HUES64 (cell line): ENCODE measurements around the gene SP140.

Source experiments
- H3K27ac ChIP-seq: 2 replicates; pipeline ENCODE4 v1.7.0; 2013; ENCODE audit warnings: low read depth, low read length, inconsistent platforms
- H3K27me3 ChIP-seq: 2 replicates; pipeline ENCODE4 v1.6.1; 2013; ENCODE audit warnings: mild to moderate bottlenecking, low read length; ENCODE audit not compliant: insufficient read depth
- H3K36me3 ChIP-seq: 2 replicates; pipeline ENCODE4 v1.6.1; 2013; ENCODE audit warnings: mild to moderate bottlenecking, low read length; ENCODE audit not compliant: insufficient read depth
- H3K4me1 ChIP-seq: 2 replicates; pipeline ENCODE4 v1.6.1; 2013; ENCODE audit warnings: mild to moderate bottlenecking, low read length, moderate library complexity; ENCODE audit not compliant: insufficient read depth
- H3K4me3 ChIP-seq: 2 replicates; pipeline ENCODE4 v1.5.1; 2013; ENCODE audit warnings: mild to moderate bottlenecking, low read length, moderate library complexity
- H3K9ac ChIP-seq: 2 replicates; pipeline ENCODE4 v1.6.1; 2013; ENCODE audit warnings: mild to moderate bottlenecking, low read depth, low read length
- H3K9me3 ChIP-seq: 2 replicates; pipeline ENCODE4 v1.6.1; 2013; ENCODE audit warnings: low read depth, low read length; ENCODE audit not compliant: insufficient read depth
- WGBS: fragments of 150-250, 120-280 bp; methylation state at CpG from one replicate; pipeline ENCODE4 v1.1.7; 2013; ENCODE audit warnings: missing lambda C conversion rate; 5-methylcytosine and 5-hydroxymethylcytosine counted together

The SP140 gene

DNA sequence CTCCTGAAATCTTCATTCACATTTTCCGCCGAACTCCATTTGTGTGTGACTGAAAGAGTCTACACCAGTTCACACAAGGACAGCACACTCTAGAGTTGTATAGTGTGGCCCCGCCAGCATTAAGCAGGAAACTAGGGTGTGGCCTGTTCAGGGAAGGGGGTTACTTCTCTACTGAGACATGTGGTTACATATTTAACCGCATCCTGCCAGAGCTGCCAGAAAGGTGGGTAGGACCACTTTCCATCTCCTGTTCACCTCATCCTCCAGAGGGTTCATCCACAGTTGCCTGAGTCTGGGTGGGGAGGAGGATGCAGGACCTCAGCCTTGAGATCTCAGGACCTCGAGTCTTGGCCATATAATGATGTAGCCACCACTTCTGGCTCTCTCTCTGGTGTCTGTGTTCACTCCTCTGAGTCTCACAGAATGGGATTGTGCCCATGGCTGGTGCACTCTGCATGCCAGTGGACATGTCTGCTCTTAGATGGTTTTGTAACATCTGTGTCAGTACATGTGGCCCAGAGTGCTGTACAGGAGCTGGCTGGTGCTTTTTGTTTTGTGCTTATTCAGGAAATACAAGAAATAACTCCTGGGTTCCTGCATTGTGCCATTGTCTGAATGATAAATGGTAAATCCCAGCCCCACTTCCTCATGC lies 93.8 kb downstream of the SP140 start:
- no peaks in the 10 kb centered on the region for H3K27me3 ChIP-seq
- no peaks in the 10 kb centered on the region for H3K36me3 ChIP-seq
- H3K4me1 ChIP-seq: no peaks in the 10 kb centered on the region
- H3K9me3 ChIP-seq: peaks cover 25% of the 10 kb centered on the region
- no peak overlapping the region for H3K27ac ChIP-seq
- WGBS: 96% methylated on average over 5 of the region's 5 CpGs
- no peak overlapping the region for H3K4me3 ChIP-seq
- H3K9ac ChIP-seq: no peak overlapping the region

GRCh38 chr2:230321031-230321430 lies 95.5 kb downstream of the SP140 start:
- H3K9me3 ChIP-seq: peaks cover 25% of the 10 kb centered on the region
- H3K27ac ChIP-seq: no peak overlapping the region
- H3K36me3 ChIP-seq: no peaks in the 10 kb centered on the region
- H3K4me1 ChIP-seq: no peaks in the 10 kb centered on the region
- 92% methylated on average over 2 of the region's 2 CpGs for WGBS
- no peak overlapping the region for H3K9ac ChIP-seq
- no peak overlapping the region for H3K4me3 ChIP-seq
- H3K27me3 ChIP-seq: no peaks in the 10 kb centered on the region

- peaks cover 25% of the 10 kb centered on the region for H3K9me3 ChIP-seq
- H3K4me3 ChIP-seq: no peak overlapping the region
- 97% methylated on average over 11 of the region's 12 CpGs for WGBS
- H3K27ac ChIP-seq: no peak overlapping the region
- H3K27me3 ChIP-seq: no peaks in the 10 kb centered on the region
- no peak overlapping the region for H3K9ac ChIP-seq
- H3K4me1 ChIP-seq: no peaks in the 10 kb centered on the region
- H3K36me3 ChIP-seq: no peaks in the 10 kb centered on the region
Observed at GRCh38 chr2:230322561-230323384, 97.2 kb downstream of the SP140 start.

GRCh38 chr2:230323385-230324106 lies 98.0 kb downstream of the SP140 start:
- Histone ChIP-seq H3K27me3 (no peaks in the 10 kb centered on the region), H3K9me3 (peaks cover 25% of the 10 kb centered on the region), H3K27ac (no peak overlapping the region), H3K4me1 (no peaks in the 10 kb centered on the region), H3K9ac (no peak overlapping the region), H3K36me3 (no peaks in the 10 kb centered on the region), H3K4me3 (no peak overlapping the region)
- WGBS: 91% methylated on average over 18 of the region's 18 CpGs

DNA sequence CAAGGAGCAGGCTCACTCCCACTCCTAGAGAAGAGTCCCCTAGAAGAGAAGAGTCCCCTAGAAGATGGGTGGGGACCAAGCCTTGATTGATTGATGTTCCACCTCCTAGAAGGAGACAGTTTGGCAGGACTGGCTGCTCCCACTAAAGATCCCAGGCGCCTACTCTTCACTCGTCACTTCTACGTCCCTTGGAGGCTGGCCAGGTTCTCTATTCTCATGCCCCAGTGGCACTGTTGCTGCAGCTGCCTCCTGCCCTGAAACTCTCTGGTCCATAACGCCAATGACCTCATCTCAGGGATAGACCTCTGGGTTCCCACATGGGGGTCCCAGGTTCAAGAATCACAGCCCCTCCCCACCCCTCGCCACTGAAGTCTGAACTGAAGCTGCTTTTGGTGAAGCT lies 99.0 kb downstream of the SP140 start:
- 93% methylated on average over 5 of the region's 5 CpGs for WGBS
- no peaks in the 10 kb centered on the region for H3K4me1 ChIP-seq
- no peak overlapping the region for H3K9ac ChIP-seq
- H3K27ac ChIP-seq: no peak overlapping the region
- H3K9me3 ChIP-seq: peaks cover 25% of the 10 kb centered on the region
- no peaks in the 10 kb centered on the region for H3K27me3 ChIP-seq
- H3K36me3 ChIP-seq: no peaks in the 10 kb centered on the region
- H3K4me3 ChIP-seq: no peak overlapping the region

DNA sequence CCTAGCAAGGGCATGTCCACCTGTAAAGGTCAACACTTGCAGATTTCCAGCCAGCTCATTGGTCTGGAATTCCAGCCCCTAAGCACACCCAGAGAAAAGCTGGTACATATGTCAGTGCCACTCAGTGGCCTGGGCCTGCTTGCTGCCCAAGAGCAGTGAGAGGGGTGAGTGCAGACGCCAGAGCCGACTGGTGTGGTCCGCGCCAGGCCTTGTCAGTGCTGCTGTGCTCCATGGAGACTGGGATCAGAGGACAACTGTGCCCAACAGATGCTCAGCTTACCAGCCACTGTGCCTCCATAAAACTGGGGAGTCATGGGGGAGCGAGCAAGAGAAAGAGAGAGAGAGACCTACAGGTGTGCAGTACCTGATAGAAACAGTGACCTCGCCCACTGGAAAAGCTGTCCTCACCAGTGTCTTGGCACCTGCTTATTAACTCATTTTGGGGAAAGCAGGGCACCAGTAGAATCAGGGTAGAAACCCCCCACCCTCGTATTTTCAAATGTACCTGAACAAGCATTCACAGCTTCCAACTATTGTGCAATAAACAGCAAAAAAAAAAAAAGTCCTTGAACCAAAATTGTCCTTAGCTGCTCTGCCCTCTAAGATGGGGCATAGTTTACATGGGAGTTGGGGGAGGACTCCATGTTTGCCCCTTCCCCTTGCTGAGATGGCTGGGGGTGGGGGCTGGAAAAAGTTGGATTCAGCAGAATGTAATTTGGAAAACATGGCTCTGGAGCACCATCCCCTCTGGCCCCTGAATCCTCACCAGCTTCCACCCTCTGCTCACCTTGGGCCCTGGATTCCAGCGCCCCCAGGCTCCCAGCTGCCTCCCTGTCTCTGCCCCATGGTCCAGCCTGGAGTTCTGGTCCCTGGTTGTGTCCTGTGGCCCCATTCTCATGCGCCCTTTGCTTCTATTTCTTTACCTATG lies 100.0 kb downstream of the SP140 start:
- H3K36me3 ChIP-seq: no peaks in the 10 kb centered on the region
- H3K4me3 ChIP-seq: no peak overlapping the region
- no peaks in the 10 kb centered on the region for H3K27me3 ChIP-seq
- peaks cover 25% of the 10 kb centered on the region for H3K9me3 ChIP-seq
- 91% methylated on average over 7 of the region's 9 CpGs for WGBS
- no peak overlapping the region for H3K9ac ChIP-seq
- H3K4me1 ChIP-seq: no peaks in the 10 kb centered on the region
- no peak overlapping the region for H3K27ac ChIP-seq

- Histone ChIP-seq H3K27ac (no peak within 1 kb of the TSS), H3K9ac (no peak within 1 kb of the TSS)
Observed at GRCh38 chr2:230326453-230327417, 101.2 kb downstream of the SP140 start, which contains the start of gene SP140L. TSS of gene SP140L (plus strand) at chr2:230327193. CDS start at chr2:230327270, 77 bp downstream.

DNA sequence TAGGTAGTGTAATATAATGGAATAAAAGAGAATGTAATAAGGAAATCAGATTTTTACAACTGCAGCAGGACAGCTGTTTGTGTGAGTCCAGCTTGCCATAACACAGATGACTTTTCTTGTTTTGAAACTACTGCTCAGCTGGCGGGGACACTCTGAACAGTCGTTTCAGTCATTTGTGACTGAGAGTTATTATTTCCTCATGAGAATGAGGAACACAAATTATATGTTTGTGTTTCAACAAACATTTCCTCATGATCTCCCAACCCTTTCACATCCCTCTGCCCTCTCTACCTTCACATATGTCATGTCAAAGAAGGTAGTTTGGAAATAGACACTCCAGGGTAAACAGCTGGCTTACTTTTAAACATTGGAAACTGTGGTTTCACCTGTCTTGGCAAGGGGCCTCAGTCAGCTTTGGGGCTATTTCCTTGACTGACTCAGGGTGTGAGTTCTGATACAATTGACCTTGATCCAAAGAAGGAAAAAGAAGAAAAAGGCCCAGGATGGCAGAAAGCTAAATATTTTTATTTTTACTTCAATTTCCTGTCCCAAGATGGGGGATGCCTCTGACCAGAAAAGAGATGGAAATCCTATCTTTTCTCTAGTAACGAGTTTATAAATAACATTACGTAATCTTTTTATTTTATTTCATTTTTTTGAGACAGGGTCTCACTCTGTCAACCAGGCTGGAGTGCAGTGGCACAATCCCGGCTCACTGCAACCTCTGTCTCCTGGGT lies 102.0 kb downstream of the SP140 start:
- Histone ChIP-seq H3K4me1 (no peaks in the 10 kb centered on the region), H3K36me3 (no peaks in the 10 kb centered on the region), H3K27me3 (no peaks in the 10 kb centered on the region), H3K4me3 (no peak overlapping the region), H3K9ac (no peak overlapping the region), H3K27ac (no peak overlapping the region), H3K9me3 (peaks cover 10% of the 10 kb centered on the region)
- 98% methylated on average over 5 of the region's 5 CpGs for WGBS

More at GRCh38 chr2:230326453-230327417, 101.2 kb downstream of the SP140 start, which contains the start of gene SP140L:
- Histone ChIP-seq H3K27me3 (no peaks in the 10 kb centered on the region), H3K36me3 (no peaks in the 10 kb centered on the region), H3K9me3 (peaks cover 18% of the 10 kb centered on the region), H3K4me1 (no peaks in the 10 kb centered on the region), H3K4me3 (no peak within 1 kb of the TSS)
- WGBS: 75% methylated on average over 10 of the region's 11 CpGs

DNA sequence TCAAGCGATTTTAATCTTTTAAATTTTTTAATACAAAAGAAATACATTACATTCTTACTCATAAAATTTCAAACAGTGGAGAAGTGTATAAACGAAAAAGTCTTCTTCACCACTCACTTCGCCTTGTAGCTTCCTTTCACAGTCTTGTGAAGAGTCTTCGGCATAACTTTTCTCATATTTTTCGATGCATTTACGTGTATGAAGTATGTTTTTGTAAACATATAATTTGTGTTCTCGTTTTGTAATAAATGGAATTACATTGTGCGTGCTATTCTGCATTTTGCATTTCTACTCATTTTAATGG lies 102.6 kb downstream of the SP140 start:
- no peak overlapping the region for H3K27ac ChIP-seq
- no peak overlapping the region for H3K9ac ChIP-seq
- H3K36me3 ChIP-seq: no peaks in the 10 kb centered on the region
- no peaks in the 10 kb centered on the region for H3K4me1 ChIP-seq
- no peaks in the 10 kb centered on the region for H3K27me3 ChIP-seq
- peaks cover 5% of the 10 kb centered on the region; the same call in 1 of the 2 replicates for H3K9me3 ChIP-seq
- no peak overlapping the region for H3K4me3 ChIP-seq
- 94% methylated on average over 7 of the region's 8 CpGs for WGBS
